ENCODE data around the gene TNPO3.
"Not testable (repeated sequence)": the region's sequence is repeated elsewhere in the genome, so short reads cannot be mapped to it uniquely, and the experiment has no call there.

The TNPO3 gene

DNA sequence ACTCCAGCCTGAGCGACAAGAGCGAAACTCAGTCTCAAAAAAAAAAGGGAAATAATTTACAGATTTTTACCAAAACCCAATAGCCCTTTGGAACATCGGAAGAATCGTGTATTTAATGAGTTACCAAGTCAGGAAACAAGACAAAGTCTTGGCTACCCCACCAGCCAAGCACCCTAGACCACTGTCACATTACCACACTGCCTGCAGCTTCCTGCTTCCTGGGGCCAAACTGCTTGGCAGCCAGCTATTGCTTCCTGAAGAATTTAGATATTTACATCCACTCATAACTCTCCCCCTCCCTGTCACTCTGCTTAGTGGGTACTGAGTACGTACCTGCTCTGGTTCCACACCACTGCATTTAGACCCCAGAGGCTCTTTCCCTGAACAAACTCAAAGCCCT lies 14.1 kb upstream of the TNPO3 start:
- DNase-seq (ENCODE audit: low read depth in 2 of 2), result no peak

DNA sequence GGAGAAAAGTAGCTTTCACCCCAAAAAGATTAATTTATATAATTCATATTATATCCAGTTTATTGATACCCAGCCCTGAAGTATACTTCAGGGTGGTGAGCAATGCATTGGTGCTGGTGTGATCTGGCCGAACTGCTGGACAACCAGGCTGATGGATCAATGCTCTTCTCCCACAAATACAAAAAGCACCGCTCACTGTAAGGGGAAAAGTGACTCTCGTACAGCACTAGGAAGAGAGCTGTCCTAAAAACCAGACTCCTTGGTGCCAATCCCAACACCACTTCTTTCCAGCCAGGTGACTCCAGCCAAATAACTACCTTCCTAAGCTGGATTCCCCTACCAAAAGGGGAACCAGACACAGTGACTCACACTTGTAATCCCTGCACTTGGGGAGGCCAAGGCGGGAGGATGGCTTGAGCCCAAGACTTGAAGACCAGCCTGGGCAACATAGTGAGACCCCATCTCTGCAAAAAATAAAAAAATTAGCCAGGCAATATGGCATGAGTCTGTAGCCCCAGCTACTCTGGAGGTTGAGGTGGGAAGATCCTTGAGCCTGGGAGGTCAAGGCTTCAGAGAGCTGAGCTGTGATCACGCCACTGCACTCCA lies 13.1 kb upstream of the TNPO3 start:
- no peak for DNase-seq (ENCODE audit: low read depth in 2 of 2)

DNA sequence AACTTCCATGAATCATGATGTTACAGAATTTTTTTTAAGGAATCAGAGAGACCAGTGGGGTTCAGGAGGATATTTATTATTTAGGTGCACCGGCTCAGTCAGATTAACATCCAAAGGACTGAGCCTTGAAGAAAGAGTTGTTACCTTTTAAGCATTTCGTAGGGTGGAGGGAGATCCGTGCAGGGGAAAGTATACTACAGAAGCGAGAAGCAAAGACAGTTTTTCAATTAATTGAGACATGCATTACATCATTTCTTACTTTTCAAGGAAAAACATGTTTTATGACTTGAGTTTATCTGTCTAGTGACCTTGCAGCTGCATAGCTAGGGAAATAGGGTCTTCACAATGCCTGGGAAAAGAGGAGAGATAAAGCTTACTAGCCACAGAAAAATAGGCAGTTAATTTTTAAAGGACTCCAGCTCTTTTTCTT lies 12.2 kb upstream of the TNPO3 start:
- DNase-seq (ENCODE audit: low read depth in 2 of 2), result not testable (repeated sequence)

DNA sequence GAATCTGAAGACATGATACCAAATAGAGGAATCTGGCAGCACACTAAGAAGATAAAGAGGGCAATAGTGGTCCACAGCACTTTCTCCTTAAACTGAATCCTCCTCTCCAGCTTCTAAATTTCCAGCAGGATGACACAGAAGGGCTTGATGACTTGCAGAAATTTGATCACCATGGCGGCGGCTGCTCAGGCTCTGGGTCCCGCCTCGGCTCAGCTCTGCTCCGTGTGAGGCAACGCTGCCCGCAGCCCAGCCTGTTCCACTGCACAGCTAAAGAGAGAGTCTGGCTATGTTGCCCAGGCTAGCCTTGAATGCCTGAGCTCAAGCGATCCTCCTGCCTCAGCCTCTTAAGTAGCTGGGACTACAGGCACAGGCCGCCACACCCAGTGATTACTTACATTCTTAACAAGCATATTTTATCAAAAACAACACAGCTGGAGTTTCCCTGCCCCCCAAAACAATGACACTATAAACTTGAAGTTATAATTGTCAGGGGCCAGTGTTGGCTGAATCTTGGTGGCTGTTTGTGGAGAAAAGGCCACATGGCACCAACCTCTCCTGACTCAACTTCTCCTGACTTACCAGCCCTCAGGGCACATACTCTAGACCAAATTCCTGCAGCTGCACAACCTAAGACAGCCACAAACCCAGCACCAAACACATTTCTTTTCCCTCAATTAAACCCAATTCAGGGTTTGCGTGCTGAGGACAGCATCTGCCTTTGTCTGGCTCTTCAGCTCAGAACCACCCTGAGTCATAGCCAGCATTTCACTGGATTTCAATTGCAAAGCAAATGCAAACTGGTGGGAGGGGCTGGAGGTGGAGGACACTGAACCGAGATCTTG lies 11.6 kb upstream of the TNPO3 start:
- no peak for DNase-seq (ENCODE audit: low read depth in 2 of 2)

DNA sequence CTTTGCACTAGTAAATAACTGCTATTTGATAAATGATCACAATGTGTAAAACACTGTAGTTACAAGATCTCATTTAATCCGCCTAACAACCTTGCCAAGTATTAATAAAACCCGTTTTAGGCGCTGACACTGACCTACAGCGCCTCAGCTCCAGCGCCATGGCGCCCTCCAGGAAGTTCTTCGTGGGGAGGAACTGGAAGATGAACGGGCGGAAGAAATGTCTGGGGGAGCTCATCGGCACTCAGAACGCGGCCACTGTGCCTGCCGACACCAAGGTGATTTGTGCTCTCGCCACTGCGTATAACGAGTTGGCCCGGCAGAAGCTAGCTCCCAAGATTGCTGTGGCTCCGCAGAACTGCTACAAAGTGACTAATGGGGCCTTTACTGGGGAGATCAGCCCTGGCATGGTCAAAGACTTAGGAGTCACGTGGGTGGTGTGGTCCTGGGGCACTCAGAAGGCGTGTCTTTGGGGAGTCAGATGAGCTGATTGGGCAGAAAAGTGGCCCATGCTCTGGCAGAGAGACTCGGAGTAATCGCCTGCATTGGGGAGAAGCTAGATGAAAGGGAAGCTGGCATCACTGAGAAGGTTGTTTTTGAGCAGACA lies 1.1 kb upstream of the TNPO3 start:
- DNase-seq (ENCODE audit: low read depth in 2 of 2), result no peak

DNA sequence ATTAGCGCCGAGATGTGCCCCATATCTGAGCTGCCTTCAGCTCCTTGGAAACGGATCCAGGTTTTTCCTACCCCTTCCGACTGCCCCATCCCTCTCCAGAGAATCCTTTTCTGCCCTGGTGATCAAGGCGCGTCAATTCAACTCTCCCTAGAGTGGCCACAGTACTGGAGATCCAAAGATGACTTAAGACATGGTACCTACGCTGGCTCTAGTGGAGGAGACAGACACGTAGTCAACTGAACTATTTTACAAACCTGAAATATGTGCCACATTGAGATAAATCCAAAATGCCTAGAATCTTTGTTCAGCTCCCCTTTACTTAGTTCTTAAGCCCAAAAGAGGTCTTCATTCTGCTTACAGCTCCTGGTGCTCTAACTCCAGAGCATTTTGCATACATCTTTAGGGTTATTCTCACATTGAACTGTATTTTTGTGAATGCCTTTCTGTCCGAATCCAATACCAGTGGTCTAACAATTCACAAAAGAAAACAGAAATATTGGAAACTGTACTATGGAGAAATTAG lies 444 bp upstream of the TNPO3 start:
- no peak for DNase-seq (ENCODE audit: low read depth in 2 of 2)

DNA sequence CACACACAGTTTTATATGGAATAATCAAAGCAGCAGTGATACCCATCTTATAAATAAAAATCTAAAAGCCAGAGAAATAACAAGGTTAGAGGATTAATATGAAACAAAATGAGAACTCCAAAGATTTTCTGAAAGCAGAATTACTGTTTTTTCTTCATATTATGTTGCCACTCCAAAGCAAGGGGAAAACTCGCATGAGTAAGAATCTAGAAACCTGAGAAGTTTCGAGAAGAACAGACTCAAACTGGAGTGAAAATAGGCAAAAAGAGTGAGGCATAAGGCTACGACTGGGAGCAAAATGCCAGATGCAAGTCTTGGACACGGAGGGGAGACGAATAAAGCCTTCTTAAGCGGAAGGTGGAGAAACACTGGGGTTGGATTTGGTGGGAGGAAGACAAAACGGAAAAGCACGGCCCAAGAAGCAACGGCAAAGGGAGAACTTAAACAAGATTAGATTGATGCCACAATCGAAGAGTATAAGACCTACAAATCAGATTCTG lies 923 bp downstream of the TNPO3 start:
- no peak for DNase-seq (ENCODE audit: low read depth in 2 of 2)

DNA sequence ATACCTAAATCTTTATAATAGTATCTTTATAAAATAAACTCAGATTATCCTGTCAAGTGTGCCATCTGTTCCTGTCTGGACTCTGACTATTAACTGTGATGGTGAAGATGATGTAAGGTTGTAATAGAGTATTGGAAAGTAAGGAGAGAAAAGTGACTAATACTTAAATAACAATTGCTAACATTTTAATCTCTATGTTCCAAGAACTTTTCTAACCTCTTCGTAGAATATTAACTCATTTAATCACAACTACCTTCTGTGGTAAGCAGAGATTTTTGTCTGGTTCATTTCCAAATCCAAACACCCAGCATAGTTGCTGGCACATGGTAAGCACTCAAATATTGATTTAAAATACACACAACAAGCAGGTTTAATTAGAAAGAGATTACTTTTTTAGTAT lies 2.5 kb downstream of the TNPO3 start:
- DNase-seq (ENCODE audit: low read depth in 2 of 2), result no peak

DNA sequence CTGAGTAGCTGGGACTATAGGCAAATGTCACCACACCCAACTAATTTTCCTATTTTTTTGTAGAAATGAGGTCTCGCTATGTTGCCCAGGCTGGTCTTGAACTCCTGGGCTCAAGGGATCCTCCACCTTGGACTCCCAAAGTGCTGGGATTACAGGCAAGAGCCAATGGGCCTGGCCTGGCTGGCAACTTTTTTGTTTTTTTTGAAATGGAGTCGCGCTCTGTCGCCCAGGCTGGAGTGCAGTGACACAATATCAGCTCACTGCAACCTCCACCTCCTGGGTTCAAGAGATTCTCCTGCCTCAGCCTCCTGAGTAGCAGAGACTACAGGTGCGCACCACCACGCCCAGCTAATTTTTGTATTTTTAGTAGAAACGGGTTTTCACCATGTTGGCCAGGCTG lies 3.5 kb downstream of the TNPO3 start:
- DNase-seq (ENCODE audit: low read depth in 2 of 2), result not testable (repeated sequence)

DNA sequence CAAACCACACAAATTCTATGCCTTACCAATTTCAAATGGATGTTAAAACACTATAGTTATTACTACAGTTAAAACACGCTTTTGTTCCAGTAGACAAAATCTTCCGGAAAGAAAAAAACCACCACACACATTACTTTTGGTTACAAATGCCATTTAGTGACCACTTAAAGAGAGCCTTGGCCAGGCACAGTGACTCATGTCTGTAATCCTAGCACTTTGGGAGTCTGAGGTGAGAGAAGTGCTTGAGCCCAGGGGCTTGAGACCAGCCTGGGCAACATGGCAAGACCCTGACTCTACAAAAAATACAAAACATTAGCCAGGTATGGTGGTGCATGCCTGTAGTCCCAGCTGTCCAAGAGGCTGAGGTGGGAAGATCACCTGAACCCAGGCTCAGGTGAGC lies 7.2 kb downstream of the TNPO3 start:
- no peak for DNase-seq (ENCODE audit: low read depth in 2 of 2)

DNA sequence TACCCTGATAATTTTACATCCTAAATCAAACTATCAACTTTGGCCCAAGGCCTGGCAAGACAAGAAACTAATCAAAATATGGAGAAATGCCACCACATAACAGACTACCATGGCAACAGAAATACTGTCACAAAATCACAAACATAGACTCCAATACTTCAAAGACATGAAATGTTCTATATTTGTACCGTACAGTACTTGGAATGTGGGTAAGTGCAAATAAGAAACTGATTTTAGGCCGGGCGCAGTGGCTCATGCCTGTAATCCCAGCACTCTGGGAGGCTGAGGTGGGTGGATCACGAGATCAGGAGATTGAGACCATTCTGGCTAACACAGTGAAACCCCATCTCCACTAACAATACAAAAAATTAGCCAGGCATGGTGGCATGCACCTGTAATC lies 9.2 kb downstream of the TNPO3 start:
- no peak for DNase-seq (ENCODE audit: low read depth in 2 of 2)

DNA sequence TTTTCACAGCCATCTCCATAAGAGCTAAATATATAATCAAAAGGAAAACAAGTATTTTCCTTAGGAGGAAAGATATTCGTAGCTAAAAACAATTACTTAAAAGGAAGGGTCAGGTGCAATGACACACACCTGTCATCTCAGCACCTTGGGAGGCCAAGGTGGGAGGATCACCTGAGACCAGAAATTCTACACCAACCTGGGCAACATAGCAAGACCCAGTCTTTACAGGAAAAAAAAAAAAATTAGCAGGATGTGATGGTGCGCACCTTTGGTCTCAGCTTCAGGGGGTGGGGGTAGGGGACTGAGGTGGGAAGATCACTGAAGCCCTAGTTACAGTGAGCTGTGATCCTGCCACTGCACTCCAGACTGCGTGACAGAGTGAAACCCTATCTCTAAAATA lies 11.9 kb downstream of the TNPO3 start:
- DNase-seq (ENCODE audit: low read depth in 2 of 2), result no peak

DNA sequence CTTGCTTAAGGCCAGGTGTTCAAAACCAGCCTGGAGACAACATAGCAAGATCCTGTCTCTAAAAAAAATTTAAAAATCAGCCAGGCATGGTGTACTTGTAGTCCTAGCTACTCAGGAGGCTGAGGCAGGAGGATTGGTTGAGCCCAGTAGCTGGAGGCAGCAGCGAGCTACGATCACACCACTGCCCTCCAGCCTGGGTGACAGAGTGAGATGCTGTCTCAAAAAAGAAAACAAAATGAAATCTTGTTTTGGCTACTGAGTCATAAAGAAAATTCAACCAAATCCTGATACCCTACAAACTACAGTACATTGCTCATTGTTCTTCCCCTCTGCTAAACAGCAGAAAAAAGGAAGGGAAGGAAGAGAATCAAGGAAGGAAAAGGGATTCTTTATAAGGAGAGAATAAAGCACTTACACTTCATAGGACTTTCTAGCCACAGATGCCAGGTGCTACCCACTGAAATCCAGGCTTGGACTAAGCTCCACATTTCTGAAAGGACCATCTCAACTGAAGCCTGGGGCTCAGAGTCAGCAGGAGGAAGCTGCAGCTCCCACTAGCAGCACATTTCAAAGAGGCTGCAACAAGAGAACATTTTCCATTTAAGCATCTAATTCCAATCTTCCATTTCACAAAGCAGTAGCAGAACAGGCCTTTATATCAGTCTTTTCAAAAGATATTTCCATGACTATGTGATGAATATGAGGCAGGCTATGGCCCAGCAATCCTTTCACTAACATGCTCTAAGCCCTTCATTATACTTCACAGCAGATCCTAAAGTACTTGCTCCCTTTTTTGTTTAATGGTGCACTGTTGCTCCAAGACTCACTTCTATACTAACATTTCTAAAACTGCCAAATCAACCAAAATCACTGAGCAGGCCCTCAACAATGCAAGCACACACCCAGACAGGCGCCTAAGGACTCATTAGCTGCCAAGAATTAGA lies 13.5 kb downstream of the TNPO3 start:
- no peak for DNase-seq (ENCODE audit: low read depth in 2 of 2)

DNA sequence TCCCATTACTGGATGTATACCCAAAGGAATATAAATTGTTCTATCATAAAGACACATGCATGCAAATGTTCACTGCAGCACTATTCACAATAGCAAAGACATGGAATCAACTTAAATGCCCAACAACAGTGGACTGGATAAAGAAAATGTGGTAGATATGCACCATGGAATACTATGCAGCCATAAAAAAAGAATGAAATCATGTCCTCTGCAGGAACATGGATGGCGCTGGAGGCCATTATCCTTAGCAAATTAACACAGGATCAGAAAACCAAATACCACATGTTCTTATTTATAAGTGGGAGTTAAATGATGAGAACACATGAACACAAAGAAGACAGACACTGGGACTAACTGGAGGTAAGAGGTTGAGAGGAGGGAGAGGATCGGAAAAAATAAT lies 16.4 kb downstream of the TNPO3 start:
- DNase-seq (ENCODE audit: low read depth in 2 of 2), result not testable (repeated sequence)

DNA sequence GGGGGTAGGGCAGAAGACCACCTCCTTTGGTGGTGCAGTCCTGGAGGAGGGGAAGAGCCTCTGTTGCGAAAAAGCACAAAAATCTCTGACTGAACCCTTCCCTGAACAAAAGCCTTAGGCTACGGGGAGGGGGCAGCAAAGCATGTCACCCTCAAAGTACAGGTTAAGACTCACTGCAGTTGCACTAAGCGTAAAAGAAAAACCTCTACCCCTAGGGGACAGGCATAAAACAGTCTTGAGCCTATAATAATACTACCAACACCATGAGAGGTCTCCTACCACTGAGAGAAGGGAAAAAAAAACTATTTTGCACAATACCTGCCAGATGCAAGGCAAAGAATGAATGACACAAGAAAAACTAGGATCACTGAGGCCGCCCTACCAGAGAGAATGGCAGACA lies 17.3 kb downstream of the TNPO3 start:
- no peak for DNase-seq (ENCODE audit: low read depth in 2 of 2)

DNA sequence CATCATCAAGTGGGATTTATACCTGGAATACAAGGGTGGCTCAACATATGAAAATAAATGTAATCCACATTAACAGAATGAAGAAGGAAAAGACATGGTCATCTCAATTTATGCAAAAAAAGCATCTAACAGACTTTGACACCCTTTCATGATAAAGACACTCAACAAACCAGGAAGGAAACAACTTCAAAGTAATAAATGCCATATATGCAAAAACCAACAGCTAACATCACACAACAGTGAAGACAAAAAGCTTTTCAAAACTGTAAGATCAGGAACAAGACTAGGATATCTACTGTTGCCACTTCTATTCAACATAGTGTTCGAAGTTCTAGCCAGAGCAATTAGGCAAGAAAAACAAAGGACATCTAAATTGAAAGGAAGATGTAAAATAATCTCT lies 22.9 kb downstream of the TNPO3 start:
- no peak for DNase-seq (ENCODE audit: low read depth in 2 of 2)

DNA sequence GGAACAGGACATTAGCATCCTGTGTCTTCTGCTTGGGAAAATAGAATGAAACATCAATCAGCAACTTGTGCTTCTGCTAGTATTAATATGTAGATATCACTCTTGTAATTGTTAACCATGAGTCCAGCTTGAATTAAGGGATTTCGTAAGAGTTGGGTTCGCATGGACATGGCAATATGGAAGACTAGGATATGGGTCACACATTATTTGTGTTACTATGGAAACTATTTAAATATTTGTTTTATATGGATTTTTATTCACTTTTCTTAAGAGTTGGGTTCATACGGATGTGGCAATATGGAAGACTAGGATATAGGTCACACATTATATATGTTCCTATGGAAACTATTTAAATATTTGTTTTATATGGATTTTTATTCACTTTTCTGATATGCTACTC lies 24.5 kb downstream of the TNPO3 start:
- DNase-seq (ENCODE audit: low read depth in 2 of 2), result no peak

DNA sequence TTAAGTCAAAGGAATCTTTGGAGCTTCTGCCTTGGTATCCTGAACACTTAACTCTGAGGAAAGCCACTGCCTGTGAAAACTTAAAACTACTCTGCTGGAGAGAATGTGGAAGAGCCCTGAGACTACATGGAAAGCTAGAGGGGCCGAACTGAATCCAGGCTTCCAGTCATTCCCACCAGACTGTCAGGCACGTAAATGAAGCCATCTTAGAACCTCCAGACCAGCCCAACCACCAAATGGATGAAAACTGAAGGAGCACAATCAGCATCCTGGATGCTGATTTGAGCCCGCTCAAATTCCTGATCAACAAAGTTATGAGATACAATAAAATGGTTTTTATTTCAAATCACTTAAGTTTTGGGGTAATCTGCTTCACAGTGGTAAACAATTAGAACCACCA lies 30.8 kb downstream of the TNPO3 start:
- DNase-seq (ENCODE audit: low read depth in 2 of 2), result no peak

DNA sequence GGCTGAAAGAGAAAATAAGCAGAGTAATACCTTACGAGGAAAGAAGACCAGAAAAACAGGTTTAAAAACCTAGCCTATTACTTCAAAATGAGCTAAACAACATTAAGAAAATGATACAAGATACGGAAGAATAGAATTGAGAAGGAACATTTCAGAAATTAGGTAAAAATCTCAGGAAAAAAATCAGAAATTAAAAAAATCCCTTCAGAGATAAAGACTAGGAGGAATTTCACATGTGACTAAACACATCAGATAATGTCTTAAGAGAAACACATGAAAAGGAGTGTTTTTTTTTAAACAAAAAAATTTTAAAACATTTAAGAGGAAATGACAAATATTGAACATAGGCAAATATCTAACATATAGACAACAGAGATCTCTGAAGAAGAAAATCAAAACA lies 33.3 kb downstream of the TNPO3 start:
- no peak for DNase-seq (ENCODE audit: low read depth in 2 of 2)

DNA sequence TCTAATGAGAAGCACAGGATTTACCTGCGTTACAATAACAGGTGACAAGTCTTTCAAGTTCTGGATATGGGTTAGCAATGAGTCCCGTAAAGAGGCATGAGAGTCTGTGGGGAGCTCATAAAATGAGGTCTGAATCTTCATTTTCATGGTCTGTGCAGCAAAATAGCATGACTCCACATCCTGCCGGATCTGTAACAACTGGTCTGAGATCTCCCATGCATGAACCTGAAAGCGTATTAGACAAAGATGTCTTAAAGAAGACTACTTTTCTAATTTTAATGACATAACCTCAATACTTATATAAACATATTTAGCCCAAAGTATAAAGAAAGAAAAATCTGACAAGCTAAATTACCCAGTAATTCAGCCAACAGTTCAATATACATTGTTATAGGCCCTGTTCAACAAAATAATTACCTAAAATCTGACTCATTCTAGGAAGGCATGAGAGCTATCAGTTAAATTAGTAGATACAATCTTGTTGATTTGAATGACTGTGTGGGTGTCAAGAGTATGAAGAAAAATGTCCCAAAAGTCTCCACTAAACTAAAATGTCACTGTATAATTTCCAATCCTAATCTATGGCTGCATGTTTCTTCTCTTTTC lies 36.9 kb downstream of the TNPO3 start:
- no peak for DNase-seq (ENCODE audit: low read depth in 2 of 2)

DNA sequence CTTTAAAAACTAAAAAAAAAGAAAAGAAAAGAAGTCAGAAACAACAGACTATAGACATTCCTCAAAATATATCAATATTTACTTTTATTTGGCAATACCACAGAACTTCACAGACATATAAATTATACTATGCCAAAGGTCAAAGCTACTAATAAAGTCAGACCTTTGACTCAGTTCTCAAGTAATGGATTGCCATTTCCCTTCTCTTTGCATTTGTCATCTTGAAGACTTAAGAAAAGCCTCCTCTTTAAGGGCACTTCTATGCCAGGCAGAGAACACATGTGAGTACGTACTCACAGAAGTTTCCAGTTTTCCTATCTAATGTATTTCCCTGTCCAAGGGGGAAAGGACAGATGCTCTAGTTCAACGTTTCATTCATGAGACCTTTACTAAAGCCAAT lies 37.6 kb downstream of the TNPO3 start:
- no peak for DNase-seq (ENCODE audit: low read depth in 2 of 2)
